HS-27A (cell line): ENCODE results near the gene CIT.
"Not testable (repeated sequence)": the region's sequence is repeated elsewhere in the genome, so short reads cannot be mapped to it uniquely, and the experiment has no call there.

Source experiments
- DNase-seq: peaks from one replicate; pipeline ENCODE4 v3.0.0-alpha.2; 2012; ENCODE audit warnings: low read depth, missing footprints

The CIT gene, protein sequence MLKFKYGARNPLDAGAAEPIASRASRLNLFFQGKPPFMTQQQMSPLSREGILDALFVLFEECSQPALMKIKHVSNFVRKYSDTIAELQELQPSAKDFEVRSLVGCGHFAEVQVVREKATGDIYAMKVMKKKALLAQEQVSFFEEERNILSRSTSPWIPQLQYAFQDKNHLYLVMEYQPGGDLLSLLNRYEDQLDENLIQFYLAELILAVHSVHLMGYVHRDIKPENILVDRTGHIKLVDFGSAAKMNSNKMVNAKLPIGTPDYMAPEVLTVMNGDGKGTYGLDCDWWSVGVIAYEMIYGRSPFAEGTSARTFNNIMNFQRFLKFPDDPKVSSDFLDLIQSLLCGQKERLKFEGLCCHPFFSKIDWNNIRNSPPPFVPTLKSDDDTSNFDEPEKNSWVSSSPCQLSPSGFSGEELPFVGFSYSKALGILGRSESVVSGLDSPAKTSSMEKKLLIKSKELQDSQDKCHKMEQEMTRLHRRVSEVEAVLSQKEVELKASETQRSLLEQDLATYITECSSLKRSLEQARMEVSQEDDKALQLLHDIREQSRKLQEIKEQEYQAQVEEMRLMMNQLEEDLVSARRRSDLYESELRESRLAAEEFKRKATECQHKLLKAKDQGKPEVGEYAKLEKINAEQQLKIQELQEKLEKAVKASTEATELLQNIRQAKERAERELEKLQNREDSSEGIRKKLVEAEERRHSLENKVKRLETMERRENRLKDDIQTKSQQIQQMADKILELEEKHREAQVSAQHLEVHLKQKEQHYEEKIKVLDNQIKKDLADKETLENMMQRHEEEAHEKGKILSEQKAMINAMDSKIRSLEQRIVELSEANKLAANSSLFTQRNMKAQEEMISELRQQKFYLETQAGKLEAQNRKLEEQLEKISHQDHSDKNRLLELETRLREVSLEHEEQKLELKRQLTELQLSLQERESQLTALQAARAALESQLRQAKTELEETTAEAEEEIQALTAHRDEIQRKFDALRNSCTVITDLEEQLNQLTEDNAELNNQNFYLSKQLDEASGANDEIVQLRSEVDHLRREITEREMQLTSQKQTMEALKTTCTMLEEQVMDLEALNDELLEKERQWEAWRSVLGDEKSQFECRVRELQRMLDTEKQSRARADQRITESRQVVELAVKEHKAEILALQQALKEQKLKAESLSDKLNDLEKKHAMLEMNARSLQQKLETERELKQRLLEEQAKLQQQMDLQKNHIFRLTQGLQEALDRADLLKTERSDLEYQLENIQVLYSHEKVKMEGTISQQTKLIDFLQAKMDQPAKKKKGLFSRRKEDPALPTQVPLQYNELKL (N-terminal part only)

DNA sequence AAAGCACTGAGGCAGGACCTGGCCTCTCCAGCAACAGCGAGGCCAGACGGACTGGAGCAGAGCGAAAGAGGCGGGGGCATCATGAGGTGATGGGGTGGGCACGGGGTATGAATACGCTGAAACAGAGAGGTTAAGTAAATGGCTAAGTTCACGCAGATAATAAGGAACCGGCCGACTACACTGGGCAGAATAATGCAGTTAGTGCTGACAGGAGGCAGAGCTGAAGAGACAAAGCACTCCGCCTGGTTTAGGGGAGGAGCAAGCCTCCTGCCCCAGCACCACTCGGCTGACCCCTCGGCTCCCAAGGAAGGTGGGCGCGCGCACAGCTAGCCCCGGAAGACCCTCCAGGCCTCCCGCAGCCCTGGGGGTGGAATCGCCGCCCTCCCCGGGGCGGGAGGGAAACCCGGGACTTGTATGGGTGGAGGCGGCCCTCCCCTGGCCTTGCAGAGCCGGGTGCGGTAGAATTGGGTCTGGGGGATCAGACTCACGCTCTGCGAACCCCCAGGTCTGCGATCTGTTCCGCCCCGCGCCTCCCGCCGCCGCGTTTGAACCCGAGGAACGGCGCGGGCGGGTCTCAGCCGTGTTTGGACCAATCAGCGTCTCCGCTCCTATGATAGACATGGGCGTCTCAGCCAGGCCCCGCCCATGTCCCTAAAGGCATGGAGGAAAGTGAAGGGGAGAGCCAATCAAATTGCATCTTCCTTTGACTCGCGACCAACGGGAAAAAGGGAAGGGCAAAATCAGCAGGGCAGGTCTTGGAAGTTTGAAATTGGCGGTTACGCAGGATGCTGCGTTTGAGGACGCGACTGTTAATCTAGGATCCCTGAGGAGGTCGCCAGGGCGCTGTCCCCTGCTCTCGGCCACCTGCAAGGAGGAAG is at the start of gene CIT:
CIT (minus strand) TSS at position 560 of the 878 bp plus-strand sequence. CDS start 1,152 bp downstream, outside the sequence.
- peak; percentile 89 for DNase-seq

DNA sequence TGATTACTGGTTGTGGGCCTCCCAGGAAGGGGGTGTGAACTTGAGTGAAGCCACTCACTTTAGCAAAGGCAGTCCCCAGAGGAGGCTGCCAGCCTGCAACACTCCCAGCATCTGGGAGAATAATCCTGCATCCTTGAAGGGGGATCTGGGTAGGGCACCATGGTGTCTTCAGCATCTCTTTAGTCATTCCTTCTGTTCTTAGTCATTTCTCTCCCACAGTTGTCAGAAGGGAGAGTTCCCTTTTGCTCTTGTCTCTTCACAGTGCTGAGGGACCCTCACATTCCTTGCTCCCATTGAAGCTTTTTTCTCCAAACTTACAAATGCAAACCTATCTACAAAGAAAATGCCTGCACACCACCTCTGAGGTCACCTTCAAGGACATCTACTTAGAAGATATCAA is 48.1 kb upstream of the CIT start:
- no peak for DNase-seq

DNA sequence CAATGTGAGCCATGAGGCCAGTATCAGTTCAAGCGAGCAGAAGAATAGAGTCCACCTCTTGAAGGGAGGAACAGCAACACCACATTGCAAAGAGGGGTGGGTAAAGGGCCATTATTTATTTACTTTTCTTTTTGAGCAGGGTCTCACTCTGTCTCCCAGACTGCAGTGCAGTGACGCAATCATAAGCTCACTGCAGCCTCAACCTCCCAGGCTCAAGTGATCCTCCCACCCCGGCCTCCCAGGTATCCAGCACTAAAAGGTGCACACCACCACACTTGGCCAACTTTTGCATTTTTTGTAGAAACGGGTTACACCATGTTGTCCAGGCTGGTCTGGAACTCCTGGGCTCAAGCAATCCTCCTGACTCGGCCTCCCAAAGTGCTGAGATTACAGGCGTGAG is 42.9 kb upstream of the CIT start:
- no peak for DNase-seq

DNA sequence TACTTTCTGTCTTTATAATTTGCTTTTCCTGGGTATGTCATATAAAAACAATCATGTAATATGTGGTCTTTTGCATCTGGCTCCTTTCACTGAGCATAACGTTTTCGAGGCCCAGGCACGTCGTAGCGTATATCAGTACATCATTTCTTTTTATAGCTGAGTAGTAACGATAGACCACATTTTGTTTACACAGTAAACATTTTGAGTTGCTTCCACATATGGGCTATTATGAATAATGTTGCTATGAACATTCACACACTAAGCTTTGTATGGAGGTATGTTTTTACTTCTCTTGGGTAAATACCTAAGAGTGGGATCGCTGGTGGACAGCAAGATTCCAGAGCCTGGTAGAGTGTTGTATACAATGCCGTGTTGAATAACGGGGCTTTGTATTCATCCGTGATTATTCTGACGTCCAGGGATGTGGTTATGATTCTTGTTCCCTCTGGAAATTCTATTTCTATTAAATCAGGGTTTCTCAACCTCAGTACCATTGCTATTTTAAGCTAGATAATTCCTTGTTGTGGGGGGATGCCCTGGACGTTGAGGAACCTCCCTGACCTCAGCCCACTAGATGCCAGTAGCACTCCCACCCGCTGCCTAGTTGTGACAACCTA is 38.9 kb upstream of the CIT start:
- no peak for DNase-seq

DNA sequence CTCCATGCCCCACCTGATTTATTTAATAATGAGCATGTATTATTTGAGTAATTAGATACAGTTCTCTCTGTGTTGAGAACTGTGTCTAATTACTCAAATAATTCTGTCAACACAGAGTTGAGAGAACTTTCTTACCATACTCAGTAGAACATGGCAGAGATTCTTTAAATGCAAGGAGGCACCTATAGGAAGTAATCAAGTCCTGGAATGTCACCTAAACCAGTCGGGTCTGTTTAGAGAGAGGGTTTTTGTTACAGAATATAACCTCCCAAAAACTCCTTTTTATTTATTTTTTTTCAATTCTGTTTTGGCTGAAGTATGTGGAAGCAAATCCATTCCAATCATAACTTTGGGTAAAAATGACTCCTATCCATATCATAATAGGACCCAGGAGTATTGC is 37.5 kb upstream of the CIT start:
- DNase-seq: no peak

DNA sequence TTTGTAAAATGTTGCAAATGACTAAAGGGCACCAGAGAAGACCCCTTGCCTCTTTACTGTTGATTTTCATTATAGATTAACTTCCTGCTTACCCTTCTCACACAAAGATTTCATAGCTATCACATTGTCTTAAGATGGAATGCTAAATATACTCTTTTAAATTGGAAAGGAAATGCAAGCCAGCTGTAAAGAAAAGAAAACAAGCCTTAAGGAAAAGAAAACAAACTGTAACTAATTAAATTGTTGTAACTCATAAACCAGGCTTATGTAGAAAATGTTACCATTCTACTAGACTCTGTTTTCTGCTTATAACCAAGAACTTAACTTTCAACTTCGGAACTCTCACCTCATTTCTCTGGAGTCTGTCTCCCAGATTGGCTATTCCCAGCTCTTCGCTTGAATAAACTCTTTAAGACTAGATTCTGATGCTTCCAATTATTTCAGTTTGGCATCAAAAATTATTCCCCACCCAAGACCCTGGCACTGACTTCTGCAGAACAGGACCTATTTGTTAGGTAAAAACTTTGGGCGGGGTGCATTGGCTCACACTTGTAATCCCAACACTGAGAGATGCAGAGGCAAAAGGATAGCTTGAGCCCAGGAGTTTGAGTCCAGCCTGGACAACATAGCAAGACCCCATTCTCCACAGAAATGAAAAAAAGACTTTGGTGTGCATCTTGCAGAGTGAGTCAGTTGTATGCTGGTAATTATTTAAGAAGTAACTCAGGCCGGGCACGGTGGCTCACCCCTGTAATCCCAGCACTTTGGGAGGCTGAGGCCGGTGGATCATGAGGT is 36.6 kb upstream of the CIT start:
- DNase-seq: no peak

DNA sequence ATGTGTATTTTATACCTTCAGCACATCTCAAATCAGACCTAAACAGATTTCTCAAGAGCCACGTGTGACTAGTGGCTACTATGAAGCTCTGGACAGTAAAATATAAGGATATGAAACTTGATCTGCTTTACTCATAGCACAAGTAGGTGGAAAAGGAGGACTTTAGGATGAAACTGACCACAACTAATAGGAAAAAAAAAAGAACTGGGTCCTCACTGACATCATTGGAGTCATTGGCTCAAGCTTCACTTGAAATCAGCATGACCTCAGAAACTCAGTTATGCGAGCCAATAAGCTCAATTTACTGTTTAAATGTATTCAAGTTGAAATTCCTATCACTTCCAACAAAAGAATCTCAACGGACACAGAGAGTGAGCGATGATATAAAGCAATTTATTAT is 34.1 kb upstream of the CIT start:
- DNase-seq: peak; percentile 24

DNA sequence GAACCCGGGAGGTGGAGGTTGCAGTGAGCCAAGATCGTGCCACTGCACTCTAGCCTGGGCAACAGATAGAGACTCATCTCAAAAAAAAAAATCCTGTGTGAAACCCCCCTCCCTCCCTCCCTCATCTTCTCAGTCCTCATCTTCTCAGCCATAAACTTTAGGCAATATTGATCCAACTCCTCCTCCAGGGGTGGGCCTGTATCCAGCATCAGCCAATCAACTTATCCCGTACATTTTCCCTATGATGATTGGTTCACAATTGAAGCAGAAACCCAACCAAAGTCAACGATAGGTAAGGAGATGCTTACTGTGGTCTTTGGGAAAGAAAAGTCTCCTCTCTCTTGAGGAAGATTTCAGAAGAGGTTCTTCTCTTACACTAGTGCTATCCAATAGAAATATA is 33.5 kb upstream of the CIT start:
- no peak for DNase-seq

DNA sequence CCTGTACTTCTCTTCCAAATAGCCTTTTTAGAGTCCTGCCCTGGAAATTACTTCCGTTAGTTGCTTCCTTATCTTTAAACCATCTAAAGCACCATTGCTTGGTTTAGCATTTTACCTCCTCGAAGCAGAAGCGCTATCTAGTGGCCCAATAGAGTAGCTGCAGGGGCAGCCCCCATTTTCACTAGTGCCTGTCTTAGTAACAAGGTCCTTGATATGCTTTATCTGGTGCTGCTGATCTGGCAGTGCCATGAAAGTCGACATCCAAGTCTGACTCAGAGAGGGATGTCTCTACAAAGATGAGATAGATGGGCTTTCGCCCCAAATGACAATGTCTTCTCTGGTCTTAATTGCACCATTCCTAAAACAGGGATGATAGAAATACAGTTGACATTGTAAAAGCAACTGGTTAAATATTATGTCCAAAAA is 25.0 kb upstream of the CIT start:
- DNase-seq: peak; percentile 41

DNA sequence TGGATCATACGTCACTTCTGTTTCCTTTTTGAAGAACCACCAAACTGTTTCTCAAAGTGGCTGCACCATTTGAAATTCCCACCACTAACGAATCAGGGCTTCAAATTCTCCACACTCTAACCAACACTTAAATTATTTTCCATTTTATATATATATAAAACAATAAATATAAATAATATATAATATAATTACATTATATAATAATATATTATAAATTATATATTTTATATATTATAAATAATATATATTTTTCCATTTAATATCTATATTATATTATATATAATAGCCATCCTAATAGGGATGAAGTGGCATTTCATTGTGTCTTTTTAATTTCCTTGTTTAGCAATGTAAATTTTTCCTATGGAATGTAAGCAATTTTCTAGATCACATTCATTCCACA is 24.6 kb upstream of the CIT start:
- no peak for DNase-seq

DNA sequence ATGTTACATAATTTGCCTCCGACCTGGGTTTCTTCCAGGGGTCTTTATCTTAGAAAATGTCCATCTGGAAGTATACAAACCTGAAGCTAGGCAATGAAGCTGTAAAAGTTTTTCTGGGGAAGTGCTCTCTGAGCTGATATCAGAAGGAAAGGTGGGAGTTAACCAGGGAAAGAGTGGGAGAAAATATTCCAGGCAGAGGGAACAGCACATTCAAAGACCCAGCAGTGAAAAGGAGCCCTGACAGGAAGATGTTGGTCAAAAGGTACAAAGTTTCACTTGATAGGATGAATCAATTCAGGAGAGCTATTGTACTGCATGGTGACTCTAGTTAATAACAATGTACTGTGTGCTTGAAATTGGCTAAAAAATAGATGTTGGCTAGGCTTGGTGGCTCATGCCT is 17.8 kb upstream of the CIT start:
- DNase-seq: no peak

DNA sequence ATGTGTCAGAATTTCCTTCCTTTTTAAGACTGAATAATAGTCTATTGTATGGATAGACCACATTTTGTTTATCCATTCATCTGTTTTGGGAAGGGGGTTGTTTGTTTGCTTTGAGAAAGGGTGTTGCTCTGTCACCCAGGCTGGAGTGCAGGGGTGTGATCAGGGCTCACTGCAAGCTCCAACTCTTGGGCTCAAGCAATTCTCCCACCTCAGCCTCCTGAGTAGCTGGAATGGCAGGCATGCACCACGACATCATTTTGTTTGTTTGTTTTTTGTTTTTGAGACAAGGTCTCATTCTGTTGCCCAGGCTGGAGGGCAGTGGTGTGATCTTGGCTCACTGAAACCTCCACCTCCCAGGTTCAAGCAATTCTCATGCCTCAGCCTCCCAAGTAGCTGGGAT is 15.5 kb upstream of the CIT start:
- not testable (repeated sequence) for DNase-seq

DNA sequence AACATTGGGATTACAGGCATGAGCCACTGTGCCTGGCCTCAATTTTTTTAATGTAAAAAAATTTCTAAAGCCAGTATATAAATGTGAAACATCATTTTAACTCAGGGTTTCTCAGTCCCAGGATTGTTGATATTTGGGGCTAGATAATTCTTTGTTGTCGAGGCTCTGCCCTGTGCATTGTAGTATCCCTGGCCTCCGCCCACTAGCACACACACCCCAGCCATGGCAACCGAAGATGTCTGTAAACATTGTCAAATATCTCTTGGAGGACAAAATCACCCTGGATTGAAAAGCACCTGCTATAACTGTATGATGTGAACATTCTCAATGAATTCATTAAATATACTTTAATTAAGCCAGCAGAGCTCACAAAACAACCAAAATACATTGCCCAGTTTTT is 8.4 kb upstream of the CIT start:
- no peak for DNase-seq

DNA sequence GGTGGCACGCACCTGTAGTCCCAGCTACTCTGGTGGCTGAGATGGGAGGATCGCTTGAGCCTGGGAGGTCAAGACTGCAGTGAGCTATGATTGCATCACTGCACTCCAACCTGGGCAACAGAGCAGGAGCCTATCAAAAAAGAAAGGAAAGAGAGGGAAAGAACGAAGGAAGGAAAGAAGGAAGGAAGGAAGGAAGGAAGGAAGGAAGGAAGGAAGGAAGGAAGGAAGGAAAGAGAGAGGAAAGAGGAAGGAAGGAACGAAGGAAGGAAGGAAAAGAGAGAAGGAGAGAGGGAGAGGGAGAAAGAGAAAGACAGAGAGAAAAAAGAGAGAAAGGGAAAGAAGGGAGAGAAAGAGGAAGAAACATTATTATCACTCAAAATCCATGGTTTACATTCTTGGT is 6.7 kb upstream of the CIT start:
- DNase-seq: not testable (repeated sequence)

DNA sequence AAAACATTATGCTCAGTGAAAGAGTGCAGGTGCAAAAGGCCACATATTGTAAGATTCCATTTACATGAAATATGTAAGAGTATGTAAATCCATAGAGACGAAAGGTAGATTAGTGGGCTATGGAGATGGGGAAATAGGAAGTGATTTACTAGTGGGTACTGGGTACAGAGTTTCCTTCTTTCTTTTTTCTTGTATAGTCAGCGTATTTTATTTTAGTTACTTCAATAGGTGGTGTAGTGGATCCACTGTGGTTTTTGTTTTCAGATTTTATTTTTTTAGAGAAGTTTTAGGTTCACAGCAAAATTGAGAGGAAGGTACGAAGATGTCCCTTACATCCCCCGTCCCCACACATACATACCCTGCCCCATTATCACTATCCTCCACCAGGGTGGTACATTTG is 6.1 kb upstream of the CIT start:
- DNase-seq: no peak

DNA sequence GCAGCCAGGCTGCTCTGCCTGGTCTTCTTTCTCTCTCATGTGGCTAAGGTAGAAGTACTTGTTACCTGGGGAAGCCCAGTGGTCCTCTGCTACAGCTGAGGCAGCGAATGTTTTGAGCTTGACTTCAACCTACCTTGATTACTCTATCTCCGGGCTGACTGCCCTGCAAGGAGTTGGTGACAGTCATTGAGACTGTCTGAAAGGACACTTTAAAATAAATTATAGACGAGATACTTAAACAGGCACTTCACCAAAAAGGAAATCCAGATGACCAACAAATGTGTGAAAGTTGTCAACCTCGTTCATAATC is 474 bp upstream of the CIT start:
- DNase-seq: no peak

DNA sequence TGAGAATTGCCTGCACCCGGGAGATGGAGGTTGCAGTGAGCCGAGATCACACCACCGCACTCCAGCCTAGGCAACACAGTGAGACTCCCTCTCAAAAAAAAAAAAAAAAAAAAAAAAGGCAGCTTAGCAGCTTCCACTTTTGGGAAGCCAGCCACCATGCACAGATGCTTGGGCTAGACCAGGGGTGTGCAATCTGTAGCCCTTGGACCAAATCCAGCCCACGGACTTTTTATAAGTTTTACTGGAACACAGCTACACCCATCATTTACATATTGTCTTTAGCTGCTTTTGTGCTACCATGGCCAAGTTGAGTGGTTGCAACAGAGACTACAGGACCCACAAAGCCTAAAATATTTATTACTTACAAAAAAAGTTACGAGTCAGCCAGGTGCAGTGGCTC is 6.7 kb downstream of the CIT start:
- no peak for DNase-seq

DNA sequence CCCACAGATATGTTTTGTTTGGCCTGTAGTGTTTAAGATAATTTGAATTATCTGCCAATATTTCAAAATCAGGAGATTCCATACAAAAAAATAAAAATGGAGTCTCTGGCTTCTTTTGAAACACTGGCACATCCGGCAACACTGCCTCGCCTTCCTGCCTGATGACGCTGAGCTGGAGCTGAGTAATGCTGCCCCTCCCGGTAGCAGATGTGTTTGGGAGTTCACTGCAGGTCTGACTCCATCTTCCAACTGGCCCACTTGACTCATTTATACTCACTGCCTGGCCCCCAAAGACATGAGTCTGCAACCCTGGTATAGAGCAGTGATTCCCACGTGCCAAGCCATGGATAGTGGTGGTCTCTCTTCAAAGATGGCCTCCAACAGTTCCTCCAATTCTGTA is 7.4 kb downstream of the CIT start:
- peak; percentile 62 for DNase-seq

DNA sequence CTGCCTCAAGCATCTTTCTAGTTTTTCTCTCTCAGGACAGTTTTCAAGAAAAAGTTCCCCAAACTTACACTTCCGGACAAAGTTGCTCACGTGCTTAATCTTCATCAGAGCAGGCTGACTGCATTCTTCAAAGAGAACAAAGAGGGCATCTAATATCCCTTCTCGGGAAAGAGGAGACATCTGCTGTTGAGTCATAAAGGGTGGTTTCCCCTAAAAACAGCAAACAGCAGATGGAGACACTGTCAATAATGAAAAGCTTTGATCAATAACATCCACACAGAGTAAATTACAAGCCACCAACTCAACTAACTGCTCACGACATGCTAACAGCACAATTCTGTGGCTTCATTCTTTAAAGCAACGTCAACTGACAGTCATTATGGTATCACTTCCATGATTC is 8.1 kb downstream of the CIT start:
- no peak for DNase-seq

DNA sequence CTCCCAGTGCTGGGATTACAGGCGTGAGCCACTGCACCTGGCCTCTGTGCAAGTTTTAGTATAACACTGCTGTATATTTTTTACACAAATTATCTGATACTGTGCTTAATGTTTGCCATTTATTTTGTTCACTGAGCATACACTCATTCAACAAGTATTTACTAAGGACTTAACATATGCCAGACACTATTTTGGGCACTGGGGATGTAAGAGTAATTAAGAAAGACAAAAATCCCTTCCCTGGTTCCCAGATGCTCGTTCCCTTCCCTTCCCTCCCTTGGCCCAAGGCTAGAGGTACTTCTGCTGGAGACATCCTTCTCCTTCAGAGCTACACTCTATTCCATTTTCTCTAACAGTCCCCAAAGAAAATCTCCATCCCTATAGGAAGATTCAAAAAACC is 12.5 kb downstream of the CIT start:
- no peak for DNase-seq
